Measurements from ENCODE around the gene ARHGAP15.

DNA sequence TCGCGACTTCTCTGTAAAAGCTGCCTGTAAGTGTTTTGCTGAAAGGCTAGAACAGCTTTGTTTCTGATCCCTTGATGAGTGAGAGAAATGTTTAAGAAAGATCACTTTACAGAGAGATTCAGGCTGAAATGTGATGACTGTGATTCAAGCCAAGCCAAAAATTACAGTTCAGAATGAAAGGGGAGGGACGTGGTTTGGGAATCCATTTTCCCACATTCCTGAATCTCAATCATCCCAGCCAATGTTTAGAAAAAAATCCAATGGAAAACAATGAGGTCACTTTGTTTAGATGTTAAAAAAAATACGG is 416.7 kb downstream of the ARHGAP15 start:
- TF ChIP-seq, protein P1, sequence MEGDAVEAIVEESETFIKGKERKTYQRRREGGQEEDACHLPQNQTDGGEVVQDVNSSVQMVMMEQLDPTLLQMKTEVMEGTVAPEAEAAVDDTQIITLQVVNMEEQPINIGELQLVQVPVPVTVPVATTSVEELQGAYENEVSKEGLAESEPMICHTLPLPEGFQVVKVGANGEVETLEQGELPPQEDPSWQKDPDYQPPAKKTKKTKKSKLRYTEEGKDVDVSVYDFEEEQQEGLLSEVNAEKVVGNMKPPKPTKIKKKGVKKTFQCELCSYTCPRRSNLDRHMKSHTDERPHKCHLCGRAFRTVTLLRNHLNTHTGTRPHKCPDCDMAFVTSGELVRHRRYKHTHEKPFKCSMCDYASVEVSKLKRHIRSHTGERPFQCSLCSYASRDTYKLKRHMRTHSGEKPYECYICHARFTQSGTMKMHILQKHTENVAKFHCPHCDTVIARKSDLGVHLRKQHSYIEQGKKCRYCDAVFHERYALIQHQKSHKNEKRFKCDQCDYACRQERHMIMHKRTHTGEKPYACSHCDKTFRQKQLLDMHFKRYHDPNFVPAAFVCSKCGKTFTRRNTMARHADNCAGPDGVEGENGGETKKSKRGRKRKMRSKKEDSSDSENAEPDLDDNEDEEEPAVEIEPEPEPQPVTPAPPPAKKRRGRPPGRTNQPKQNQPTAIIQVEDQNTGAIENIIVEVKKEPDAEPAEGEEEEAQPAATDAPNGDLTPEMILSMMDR (IDR thresholded peaks at IDR 0.05; ENCODE audit: low read depth, low read length, missing input control), result no peak
- TF ChIP-seq HNF4A (conservative IDR thresholded peaks at IDR 0.05) (no peak), TAF1 (conservative IDR thresholded peaks at IDR 0.05) (no peak), YY1 (IDR thresholded peaks at IDR 0.05) (no peak), JUND (IDR thresholded peaks at IDR 0.05) (no peak), SP1 (IDR thresholded peaks at IDR 0.05) (no peak)
- TF ChIP-seq, protein P2, sequence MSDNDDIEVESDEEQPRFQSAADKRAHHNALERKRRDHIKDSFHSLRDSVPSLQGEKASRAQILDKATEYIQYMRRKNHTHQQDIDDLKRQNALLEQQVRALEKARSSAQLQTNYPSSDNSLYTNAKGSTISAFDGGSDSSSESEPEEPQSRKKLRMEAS (IDR thresholded peaks at IDR 0.05), result no peak

Data from liver (tissue), 3 donors.